22Rv1 (cell line): ENCODE data around the gene TENM4.

Experiments used
- H3K27ac ChIP-seq: fragments of 450-650 bp; 2 replicates; pipeline ENCODE4 v1.5.1; 2017
- ZFX ChIP-seq: fragments of 450-650 bp; IDR thresholded peaks from 2 replicates; pipeline ENCODE4 v1.6.1; 2017; ENCODE audit warnings: antibody characterized with exemption, borderline replicate concordance
- TF ChIP-seq, protein P1 (sequence below): fragments of 450-650 bp; IDR thresholded peaks from 2 replicates; pipeline ENCODE4 v1.5.1; 2017; ENCODE audit warnings: mild to moderate bottlenecking

The TENM4 gene

DNA sequence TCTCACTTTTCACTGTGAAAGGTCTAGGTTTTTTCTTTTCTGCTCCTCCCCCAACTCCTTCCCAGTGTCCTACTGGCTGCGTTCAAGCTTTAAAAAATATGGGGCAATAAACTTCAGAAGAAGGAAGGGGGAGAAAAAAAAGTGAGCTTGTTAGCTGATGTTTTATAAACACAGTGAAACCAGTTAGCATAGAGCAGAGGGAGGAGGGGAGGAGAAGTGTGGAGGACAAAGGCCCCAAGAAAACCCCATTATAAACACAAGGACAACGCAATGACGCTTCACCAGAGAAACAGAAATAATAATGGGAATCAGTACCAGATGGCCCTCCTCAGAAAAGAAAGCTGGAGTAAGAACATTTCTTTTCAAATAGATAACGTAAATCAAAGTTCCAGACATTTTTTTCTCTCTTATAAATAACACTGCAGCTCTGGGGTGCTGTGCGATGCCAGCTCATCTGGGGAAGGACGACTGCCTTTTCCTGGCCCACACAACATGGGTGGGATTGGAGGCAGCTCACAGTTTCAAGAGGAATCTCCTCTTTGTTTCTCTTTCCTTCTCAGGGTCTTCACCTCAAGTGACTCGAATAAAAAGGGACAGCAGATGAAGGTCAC, 630.8 kb downstream of the TENM4 start:
- H3K27ac ChIP-seq, result no peak overlapping the region

DNA sequence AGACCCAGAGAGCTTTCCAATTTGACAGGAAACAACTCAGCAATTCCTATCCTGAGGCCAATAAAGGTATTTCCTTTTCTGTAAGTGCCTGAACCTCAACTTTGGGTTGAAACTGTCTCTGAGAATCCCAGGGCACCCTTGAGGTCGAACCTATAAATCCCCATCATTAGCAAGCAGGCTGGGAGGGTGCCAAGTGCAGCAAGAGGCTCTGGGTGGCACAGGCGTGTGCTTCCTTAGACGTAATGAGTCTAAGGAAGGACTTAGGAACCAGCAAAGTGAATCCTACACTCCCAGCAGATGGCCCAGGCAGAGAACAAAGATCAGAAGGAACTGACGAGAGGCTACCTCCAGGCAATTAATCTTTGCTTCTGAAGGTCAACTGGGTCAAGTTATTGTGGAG, 631.9 kb downstream of the TENM4 start:
- H3K27ac ChIP-seq, result no peak overlapping the region
- no peak for TF ChIP-seq ZFX
- TF ChIP-seq, protein P1, sequence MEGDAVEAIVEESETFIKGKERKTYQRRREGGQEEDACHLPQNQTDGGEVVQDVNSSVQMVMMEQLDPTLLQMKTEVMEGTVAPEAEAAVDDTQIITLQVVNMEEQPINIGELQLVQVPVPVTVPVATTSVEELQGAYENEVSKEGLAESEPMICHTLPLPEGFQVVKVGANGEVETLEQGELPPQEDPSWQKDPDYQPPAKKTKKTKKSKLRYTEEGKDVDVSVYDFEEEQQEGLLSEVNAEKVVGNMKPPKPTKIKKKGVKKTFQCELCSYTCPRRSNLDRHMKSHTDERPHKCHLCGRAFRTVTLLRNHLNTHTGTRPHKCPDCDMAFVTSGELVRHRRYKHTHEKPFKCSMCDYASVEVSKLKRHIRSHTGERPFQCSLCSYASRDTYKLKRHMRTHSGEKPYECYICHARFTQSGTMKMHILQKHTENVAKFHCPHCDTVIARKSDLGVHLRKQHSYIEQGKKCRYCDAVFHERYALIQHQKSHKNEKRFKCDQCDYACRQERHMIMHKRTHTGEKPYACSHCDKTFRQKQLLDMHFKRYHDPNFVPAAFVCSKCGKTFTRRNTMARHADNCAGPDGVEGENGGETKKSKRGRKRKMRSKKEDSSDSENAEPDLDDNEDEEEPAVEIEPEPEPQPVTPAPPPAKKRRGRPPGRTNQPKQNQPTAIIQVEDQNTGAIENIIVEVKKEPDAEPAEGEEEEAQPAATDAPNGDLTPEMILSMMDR, result no peak

More for the DNA sequence above, 630.8 kb downstream of the TENM4 start:
- TF ChIP-seq ZFX, result no peak
- TF ChIP-seq, protein P1, result no peak

DNA sequence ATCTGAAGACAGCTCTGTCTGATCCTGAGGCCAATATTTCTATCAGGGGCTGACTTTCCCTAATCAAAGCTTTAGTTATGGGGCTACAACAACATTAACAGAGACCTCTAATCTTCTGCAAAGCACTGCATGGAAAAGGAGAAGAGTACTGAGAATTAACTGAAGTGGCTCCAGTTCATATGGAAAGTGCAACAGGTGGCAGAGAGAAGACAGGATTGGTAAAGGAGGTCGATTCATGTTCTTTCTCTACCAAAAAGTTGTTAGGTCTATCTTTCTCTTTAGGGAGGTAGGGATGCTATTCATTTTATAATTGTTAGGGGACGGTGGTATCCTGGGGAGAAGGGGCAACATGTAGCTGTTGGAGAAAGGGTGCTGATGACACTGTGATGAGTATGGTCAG, 633.5 kb downstream of the TENM4 start:
- H3K27ac ChIP-seq, result no peak overlapping the region
- TF ChIP-seq, protein P1, result no peak
- no peak for TF ChIP-seq ZFX

DNA sequence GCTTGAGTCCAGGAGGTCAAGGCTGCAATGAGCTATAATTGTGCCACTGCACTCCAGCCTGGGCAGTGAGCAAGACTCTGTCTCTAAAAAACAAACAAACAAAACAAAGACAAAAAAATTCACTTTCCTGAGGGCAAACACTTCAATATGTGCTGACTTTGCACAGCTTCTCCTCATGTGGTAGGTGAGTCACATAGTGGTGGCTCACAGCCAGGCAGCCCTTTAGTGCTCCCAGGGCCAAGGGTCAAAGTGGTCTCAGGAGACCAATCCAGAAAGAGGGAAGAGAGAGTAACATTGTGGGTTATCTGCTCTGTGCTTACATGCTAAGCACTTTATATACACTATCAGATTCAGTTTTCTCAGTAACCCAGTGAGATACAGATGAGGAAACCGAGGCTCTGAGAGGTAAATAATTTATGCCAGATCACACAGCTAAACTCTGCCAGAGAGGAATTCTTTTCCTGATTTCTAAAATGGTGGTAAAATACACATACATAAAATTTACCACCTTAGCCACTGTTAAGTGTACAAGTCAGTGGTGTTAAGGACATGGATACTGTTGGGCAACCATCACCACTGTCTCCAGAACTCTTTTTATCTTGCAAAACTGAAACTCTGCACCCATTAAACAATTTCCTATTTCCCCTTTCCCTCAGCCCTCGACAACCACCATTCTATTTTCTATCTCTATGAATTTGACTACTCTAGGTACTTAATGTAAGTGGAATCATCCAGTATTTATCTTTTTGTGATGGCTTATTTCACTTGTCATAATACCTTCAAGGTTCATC, 634.4 kb downstream of the TENM4 start:
- no peak overlapping the region for H3K27ac ChIP-seq
- no peak for TF ChIP-seq ZFX
- TF ChIP-seq, protein P1, result no peak

DNA sequence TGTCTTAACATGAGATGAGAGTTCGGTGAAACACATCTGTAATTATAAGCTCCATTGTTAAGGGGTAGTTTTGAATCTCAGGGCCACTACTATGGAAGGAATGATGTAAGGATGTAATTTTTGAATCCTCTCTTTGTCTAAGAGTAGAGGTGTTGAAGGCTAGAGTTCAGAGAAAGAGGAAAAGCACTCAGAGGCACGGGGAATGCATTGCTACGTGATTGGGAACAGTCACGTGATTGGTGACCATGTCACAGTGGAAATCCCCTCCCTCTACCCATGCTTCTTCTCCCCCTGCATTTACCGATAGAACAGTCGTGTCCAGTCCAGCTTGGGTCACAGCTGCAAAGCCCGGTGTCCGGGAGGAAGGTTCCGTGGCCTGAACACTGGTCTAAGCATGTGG, 635.8 kb downstream of the TENM4 start:
- TF ChIP-seq, protein P1, result no peak
- no peak for TF ChIP-seq ZFX
- H3K27ac ChIP-seq, result no peak overlapping the region

DNA sequence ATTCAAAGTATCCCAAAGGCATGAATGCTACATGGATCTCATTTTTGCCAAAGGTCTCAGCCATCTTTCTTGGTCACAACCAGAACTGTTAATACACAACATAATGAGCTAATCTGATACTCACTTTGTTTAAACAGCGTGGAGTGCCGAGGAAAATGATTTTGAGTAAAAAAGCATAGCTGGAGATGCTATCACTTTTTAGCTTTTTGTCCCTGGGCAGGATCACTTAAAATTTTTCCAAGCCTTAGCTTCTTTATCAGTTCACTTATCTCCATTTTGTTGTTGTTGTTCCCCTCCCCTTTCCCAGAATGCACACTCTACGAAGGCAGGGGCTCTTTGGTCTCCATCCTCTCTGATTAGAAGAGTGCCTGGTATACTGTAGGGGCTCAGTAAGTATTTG, 636.8 kb downstream of the TENM4 start:
- TF ChIP-seq, protein P1, result no peak
- TF ChIP-seq ZFX, result no peak
- no peak overlapping the region for H3K27ac ChIP-seq

DNA sequence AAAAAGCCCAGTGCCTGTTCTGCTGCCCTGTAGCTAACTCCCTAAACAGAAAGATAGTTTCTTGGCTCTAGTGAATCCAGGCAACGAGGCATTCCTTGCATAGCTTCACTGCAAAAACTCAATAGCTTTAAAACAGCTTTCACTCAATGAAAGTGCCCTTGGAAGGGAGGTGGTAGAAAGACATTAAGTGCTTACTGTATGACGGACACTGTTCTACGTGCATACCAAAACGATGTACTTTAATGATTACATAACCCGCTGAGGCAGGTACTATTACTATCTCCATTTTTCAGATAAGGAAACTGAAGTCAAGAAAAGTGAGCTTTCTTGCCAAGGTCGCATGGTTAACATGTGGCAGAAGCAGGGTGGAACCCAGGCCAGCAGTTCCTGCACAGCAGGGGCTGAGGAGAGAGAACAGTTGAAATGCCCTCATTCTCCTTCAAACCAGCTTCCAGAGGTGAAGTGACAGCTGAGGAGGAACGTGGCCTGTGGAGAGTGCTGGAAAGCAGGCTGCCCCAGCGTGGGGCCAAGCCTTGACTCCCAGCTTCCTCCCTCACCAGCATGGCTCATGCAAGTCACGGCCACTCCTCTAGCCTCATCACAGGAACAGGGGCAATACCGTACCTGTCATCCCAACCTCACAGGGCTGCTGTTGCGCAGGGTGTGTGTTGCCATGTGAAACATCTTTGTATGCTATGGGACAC, 638.6 kb downstream of the TENM4 start:
- no peak for TF ChIP-seq ZFX
- TF ChIP-seq, protein P1, result no peak
- H3K27ac ChIP-seq, result no peak overlapping the region
